NCI-H2029 (cell line): Measurements from ENCODE around the gene USP3.

Experiments used
- DNase-seq: peaks from one replicate; lab custom pipeline; 2025; lab: John Stamatoyannopoulos, UW

The USP3 gene, protein sequence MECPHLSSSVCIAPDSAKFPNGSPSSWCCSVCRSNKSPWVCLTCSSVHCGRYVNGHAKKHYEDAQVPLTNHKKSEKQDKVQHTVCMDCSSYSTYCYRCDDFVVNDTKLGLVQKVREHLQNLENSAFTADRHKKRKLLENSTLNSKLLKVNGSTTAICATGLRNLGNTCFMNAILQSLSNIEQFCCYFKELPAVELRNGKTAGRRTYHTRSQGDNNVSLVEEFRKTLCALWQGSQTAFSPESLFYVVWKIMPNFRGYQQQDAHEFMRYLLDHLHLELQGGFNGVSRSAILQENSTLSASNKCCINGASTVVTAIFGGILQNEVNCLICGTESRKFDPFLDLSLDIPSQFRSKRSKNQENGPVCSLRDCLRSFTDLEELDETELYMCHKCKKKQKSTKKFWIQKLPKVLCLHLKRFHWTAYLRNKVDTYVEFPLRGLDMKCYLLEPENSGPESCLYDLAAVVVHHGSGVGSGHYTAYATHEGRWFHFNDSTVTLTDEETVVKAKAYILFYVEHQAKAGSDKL

GRCh38 chr15:63504247-63504978 lies at the start of gene USP3:
USP3 (plus strand) TSS chr15:63504593; CDS start chr15:63504740, 147 bp downstream.
- DNase-seq, result peak; percentile 69

DNA sequence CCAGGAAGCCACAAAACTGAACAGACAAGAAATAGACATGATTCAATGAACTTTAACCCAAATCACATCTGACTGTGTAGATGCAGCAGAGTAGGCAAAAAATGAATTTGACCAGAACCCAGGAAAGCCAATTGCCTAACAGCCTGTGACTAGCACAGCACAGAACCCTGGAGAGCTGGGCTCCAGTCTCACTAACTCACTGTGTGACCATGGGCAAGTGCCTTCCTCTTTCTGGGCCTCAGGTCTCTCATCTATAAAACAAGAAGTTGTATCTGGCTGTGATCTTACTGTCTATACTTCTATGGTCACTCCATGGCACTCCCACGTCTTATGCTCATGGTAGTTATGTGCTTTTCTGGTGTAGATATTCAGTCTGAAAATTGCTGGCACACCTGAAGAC lies 48.1 kb upstream of the USP3 start:
- DNase-seq, result no peak

GRCh38 chr15:63457379-63457778 lies 47.0 kb upstream of the USP3 start:
- DNase-seq, result no peak

DNA sequence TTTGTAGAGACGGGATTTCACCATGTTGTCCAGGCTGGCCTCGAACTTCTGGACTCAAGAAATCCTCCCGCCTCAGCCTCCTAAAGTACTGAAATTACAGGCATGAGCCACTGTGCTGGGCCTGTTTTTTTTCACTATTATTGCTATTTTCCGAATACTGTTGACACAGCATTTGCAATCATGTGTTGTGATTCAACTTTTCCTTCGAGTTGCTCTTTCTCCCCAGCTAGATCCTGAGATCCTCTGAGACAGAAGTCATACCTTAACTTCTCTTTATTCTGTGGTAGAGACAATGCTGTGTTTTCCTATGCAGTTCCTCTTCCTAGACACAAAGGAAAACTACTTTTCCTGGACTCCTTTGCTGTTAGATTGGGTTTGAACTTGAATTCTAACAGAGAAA lies 46.4 kb upstream of the USP3 start:
- DNase-seq, result no peak

GRCh38 chr15:63458794-63459395 lies 45.5 kb upstream of the USP3 start:
- no peak for DNase-seq

DNA sequence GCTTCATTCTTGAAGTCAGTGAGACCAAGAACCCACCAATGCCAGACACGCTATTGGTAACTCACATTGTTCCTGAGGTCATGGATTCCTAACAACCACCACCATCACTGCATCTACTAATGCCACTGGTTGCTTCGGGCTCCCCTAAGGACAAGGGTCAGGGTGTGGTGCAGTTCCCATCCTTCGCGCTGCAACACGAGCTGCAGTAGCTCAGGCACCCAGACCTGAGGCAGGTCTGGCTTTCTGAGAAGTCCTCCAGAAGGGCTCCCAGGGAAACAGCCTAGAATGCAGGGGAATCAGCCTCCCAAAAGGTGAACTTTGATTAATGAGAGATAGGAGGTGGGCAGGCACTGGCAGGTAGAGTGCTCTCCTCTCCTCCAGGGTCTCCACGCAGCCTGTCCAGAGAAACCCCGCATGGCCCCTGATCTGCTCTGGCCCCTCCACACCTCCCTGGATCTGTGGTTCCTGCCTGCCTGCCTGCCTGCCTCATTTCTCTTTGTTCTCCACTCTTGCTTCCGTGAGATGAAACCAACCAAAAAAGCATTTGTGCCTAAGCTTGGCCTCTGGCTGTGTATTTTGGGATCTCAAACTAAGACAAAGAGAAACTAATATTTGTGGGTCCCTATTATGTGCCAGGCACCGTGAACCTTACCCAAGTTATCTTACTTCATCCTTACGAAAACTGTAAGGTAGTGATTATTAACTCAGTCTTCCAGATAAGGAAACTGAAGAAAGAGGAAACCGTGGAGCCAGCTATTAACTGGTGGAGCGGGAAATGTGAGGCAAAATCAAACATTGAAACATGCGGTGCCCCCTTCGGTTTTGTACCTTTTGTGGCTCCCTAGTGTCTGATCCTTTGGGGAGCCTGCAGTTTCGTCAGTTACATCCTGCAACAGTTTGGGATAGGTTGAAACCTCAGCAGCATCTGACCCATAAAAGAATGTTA lies 43.9 kb upstream of the USP3 start:
- DNase-seq, result no peak

DNA sequence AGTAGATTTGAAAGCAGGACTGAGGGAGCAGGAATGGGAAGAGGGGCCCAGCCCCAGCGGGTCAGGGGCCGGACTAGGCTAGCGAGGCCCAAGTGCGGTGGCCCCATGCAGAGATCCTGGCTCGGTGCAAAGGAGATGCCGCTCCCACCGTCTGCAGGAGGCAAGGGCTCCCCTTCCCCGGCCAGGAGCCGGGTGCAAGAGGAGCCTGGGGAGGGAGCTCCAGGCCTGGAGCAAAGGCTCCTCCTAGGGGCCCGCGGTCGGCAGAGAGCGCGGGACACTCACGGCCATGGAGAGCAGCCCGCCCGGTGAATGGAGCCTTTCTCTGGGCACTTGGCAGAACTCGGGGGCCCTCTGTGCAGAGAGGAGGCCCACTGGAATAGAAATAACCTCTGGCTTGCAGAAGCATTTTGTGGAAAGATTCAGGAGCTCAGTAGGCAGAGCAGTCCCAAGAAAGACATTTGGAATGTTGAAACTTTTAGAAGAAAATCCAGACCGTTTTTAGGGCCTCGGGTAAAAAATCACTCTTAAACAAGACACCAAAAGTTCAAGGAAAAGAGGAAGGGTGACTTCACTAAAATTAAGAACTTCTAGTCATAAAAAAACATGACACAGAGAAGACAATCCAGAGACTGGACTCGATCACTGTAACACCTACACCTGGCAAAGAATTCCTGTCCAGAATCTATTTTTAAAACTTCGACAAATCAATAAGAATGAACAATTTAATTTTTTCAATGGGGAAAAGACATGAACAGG lies 43.0 kb upstream of the USP3 start:
- no peak for DNase-seq

- no peak for DNase-seq
Observed at GRCh38 chr15:63462088-63462487, 42.3 kb upstream of the USP3 start.

DNA sequence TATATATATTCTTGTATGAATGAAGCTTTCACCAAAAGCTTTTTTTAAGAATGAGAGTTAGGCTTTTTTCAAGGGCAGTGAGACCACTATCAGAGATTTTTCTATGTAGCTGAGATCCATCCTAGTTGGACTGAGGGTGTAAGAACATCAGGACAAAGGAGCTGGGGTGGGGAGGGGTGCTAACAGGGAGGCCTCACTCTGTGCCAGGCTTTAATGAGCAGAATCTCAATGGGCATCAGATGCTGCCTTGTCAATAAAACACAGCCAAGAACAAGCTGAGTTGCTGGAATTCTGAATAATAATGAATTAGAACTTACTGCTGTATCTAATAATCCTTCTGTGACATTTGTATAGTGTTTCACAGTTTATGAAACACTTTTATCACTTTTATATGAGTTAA lies 41.4 kb upstream of the USP3 start:
- no peak for DNase-seq

GRCh38 chr15:63463793-63464192 lies 40.6 kb upstream of the USP3 start:
- DNase-seq, result no peak

DNA sequence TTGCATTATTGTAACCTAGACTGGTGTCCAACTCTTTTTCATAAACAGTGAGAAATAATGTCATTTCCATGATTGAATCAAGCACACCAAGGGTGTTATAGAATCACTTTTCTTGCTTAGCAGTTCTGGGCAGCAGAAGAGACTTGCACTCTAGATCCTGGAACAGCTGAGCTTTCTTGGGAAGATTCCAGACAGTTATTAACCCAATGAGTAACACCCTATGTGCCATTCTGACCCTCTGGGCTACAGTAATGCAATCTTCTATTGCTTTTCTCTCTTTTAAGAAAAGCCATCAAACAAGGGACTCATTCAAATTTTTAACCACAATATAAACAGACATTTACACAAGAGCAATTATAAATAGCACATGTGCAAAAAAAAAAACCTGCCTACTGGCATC lies 39.3 kb upstream of the USP3 start:
- DNase-seq, result no peak

GRCh38 chr15:63466378-63467192 lies 37.8 kb upstream of the USP3 start:
- DNase-seq, result peak; percentile 9

GRCh38 chr15:63469190-63469589 lies 35.2 kb upstream of the USP3 start:
- DNase-seq, result no peak

GRCh38 chr15:63469984-63470383 lies 34.4 kb upstream of the USP3 start:
- no peak for DNase-seq

GRCh38 chr15:63473007-63473748 lies 31.2 kb upstream of the USP3 start:
- DNase-seq, result peak; percentile 25

- DNase-seq, result no peak
Observed at GRCh38 chr15:63473749-63473998, 30.7 kb upstream of the USP3 start.

- DNase-seq, result no peak
Observed at GRCh38 chr15:63473999-63474809, 30.2 kb upstream of the USP3 start.

DNA sequence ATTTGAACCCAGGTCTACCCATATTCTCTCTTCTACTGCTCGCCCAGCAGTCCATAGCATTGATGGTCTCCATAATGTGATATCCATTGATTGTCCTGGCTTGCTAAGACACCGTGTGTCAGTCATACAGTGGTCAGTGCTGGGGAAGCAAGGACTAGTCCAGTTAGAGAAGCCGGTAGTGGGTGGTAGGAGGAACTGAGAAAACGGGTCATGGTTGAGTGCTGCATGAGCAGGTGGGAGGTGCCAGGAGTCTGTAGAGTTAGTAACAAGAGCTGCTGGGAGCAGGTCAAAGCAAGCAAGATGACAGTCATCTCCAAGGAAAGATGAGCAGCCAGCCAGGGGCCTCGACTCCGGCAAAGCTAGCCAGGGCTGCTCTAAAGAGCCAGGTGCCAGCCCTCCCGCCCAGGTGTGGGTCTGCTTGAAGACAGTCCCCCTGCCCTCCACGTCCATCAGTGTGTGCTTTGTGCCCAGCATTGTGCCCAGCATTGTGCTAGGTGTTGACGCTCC lies 29.5 kb upstream of the USP3 start:
- DNase-seq, result peak; percentile 55

DNA sequence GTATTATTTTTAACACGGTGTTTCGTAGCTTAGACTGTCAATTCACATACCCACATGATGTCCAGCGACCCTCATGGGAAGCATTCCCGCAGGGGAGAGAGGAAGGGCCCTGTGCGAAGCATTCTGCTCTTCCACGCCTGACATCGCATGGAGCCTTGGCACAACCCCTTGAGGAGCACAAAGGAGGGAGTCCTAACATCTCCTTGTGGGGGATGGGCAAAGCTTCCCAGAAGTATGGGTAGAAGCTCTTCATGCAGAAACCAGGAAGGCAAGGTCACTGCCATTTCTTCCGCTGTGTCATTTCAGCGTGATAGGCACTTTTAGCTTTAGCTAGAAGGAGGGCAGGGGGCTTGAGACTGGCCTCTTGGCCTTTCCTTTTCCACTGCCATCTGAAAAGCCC lies 28.7 kb upstream of the USP3 start:
- no peak for DNase-seq
